ENCODE measurements around the gene VDAC2.
"Not testable (repeated sequence)": the region's sequence is repeated elsewhere in the genome, so short reads cannot be mapped to it uniquely, and the experiment has no call there.

Gene VDAC2

DNA sequence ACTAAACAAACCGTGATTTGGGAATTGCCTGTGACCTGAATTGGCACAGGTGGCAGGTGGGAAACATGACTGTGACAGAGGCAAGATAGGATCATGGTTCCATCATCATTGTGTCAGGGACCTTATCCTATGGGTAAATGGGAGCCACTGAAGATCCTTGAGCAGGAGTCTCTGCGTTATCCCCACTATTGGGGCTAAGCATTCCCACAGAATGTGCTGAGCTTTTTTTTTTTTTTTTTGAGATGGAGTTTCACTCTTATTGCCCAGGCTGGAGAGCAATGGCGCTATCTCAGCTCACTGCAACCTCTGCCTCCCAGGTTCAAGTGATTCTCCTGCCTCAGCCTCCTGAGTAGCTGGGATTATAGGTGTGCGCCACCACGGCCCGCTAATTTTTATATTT lies 10.6 kb upstream of the VDAC2 start:
- not testable (repeated sequence) for DNase-seq (ENCODE audit: low read depth in 2 of 2)

DNA sequence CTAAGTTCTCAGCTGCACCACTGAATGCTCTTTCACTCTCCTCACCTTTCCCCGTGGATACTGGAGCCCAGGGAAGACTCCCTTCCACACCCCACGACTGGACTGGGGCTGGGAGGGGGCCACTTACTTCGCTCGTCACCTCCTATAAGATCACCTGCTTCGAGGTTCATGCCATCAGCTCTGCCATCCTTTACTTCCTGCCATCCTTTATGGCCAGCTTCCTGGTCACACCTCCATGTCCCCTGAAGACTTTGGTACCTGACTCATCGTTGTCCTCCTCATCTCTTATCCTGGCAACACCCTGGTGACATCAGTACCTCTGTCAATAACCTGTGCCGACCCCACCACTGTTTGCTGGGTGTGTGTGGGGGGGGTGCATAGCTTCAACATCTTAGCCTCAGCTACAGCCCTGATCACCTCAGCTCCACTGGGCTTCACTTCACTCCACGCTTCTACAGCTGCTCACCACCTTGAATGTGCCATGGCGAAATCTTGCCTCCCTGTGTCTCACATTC lies 8.7 kb upstream of the VDAC2 start:
- no peak for DNase-seq (ENCODE audit: low read depth in 2 of 2)

DNA sequence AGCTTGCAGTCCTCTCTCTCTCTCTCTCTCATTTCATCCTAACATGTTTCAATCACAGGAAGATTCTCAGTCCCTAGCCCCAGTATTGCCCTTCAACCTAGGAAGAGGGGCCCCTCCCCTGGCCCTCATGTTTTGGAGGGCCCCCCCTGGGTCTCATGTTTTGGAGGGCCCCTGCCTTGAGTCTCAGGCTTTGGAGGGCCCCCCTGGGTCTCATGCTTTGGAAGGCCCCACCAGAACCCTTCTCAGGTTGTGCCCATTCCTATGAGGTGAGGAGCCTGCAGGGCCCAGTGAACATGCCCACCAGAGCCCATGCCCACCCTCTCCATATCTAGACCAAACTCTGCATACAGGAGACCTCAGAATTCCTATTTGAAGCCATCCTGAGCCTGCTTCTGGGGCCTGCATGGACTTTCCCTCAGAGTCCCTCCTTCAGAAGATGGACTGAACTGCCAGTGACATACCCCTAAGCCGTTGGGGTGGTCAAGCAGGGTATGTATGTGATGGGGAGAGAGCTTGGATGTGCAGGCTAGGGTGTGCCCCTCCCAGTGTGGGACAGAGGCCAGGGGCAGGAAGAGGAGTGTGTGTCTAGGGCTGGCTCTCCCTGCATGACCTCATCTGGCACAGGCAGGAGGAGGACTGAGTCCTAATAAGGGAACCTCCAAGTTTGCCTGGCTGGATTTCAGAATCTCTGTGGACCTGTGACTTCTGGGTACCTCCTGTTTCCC lies 8.1 kb upstream of the VDAC2 start:
- no peak for DNase-seq (ENCODE audit: low read depth in 2 of 2)

DNA sequence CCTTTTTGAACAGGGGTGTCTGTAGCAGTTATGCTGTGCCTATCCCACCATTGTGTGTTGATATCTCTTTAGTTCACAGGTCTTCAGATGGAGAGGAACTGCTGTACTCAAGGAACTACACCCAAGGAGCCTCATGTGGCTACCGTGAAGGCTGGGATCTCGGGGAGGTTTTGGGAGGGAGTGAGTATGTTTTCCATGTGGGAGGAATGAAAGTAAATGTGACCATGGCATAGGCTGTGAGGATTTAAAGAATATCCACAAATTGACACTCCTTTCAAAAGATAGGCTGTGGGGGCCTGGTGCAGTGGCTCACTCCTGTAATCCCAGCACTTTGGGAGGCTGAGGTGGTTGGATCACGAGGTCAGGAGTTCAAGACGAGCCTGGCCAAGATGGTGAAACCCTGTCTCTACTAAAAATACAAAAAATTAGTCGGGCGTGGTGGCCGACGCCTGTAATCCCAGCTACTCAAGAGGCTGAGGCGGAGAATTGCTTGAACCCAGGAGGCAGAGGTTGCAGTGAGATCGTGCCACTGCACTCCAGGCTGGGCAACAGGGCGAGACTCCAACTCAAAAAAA lies 7.5 kb upstream of the VDAC2 start:
- not testable (repeated sequence) for DNase-seq (ENCODE audit: low read depth in 2 of 2)

DNA sequence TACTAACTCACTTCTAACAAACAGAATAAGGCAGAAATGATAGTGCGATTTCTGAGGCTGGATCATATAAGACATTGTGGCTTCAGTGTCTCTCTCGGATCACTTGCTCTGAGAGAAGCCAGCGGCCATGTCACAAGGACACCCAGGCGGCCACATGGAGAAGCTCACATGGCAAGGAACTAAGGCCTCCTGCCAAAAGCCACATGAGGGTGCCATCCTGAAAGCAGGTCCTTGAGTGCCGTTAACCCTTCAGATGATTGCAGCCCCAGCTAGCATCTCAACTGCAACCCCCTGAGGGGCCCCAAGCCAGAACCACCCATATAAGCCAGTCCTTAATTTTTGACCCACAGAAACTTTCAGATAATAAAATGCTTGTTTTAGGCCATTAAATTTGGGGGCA lies 6.9 kb upstream of the VDAC2 start:
- no peak for DNase-seq (ENCODE audit: low read depth in 2 of 2)

DNA sequence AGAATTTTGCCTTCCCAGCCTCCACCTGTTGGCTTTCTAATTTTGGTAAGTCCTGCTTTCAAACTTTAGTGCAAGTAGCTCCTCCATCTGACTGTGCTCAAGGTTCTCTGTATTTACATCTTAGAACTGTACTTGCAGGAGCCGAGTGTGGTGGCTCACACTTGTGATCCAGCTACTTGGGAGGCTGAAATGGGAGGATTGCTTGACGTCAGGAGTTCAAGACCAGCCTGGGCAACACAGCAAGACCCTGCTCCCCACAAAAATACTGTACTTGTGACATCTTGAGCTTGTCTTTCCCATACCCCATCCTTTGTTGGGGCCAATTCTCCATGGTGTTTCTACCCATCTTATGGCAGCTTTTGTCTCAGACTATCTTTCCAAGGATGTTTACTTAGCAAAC lies 4.7 kb upstream of the VDAC2 start:
- DNase-seq (ENCODE audit: low read depth in 2 of 2) = no peak

DNA sequence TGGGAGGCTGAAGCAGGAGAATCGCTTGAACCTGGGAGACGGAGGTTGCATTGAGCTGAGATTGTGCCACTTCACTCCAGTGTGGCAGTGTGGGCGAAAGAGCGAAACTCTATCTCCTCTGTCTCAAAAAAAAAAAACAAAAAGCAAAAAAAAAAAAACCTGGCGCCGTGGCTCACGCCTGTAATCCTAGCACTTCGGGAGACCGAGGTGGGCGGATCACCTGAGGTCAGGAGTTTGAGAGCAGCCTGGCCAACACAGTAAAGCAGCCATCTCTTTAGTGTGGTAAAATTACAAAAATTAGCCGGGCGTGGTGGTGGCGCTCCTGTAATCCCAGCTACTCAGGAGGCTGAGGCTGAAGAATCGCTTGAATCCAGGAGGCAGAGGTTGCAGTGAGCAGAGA lies 4.0 kb upstream of the VDAC2 start:
- not testable (repeated sequence) for DNase-seq (ENCODE audit: low read depth in 2 of 2)

DNA sequence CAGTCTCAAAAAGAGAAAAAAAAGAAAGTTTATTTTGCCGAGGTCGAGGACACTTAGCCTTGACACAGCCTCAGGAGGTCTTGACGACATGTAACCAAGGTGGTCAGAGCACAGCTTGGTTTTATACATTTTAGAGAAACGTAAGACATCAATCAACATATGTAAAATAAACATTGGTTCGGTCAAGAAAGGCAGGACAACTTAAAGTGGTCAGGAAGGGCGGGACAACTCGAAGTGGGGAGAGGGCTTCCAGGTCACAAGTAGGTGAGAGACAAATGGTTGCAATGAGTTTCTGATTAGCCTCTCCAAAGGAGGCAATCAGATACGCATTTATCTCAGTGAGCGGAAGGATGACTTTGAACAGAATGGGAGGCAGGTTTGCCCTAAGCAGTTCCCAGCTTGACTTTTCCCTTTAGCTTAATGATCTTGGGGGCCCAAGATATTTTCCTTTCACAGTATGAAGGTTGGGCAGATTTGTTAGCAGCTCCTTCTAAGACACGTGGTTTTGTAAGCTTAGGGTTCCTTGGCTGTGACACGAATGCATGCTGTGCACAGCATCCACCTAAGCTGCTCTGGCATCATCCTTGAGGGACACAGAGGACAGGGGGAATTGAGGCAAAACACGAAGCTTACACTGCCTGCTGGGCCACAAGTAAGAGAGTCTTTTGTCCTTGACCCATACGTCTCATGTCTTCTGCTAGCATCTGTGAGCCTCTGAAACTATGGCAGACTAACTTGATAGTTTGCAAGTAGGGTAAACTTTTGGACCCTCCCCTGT lies 3.3 kb upstream of the VDAC2 start:
- DNase-seq (ENCODE audit: low read depth in 2 of 2) = no peak

DNA sequence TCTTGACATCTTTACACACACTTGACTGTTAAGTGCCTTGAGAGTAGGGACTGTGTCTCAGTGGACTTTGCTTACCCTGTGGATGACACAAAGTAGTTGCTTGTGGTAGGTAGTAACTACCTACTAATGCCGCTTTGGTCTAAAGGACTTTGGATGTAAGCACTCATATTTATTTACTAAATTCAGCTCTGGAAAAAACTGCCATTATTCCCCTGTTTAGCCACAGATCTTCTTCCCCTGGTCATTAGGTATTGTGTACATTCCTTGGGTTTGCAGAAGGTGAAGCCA lies 2.8 kb upstream of the VDAC2 start:
- DNase-seq (ENCODE audit: low read depth in 2 of 2) = no peak

DNA sequence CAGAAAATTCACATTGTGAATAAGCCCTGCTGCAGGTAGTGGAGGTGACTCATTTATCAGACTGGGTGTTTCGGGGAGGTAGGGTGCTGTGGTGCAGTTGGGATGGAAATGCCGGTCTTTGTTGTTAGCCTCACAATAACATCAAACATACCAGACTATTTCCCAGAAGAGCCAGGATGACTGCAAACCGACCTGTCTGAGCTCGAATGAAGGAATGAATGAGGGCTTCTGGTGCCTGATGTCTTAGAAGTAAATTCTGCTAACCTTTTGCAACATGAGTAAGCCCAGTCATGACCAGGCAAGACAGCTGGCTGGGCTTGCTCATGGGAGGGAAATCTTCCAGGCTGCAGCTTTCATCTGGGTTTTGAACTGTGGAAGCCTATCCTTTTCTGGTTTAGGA lies 2.4 kb upstream of the VDAC2 start:
- DNase-seq (ENCODE audit: low read depth in 2 of 2) = no peak

DNA sequence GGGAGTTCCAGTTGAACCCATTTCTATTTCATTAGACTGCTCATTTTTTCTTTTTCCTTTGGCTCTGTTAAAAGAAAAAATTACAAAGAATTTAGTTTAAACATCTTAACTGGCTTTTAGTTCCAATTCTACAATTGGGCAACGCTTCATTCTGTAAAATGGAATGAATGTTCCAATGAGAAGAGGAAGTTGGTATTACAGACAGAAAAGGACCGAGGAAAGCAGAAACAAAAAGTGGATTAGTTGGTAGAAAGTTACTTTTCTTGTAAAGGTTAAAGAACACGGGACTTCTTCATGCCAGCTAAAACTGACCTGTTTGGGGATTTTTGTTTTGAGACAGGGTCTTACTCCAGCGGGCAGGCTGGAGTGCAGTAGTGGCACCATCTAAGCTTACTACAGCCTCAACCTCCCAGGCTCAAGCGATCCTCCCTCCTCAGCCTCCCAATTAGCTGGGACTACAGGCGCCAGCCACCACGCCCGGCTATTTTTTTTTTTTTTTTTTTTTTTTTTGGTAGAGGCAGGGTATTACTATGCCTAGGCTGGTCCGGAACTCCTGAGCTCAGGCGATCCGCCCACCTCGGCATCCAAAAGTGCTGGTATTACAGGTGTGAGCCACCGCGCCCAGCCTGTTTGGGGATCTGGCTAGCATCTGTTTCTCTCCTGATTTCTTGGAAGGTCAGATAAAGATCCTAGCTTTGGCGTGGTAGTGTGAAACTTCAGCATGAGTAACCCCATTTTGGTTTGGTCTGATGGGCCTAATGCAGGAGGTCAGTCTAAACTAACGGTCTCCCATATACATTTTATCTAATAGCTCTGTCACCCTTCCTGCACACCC lies 1.3 kb upstream of the VDAC2 start:
- DNase-seq (ENCODE audit: low read depth in 2 of 2) = peak in 1 of 2 donors; percentile 15

DNA sequence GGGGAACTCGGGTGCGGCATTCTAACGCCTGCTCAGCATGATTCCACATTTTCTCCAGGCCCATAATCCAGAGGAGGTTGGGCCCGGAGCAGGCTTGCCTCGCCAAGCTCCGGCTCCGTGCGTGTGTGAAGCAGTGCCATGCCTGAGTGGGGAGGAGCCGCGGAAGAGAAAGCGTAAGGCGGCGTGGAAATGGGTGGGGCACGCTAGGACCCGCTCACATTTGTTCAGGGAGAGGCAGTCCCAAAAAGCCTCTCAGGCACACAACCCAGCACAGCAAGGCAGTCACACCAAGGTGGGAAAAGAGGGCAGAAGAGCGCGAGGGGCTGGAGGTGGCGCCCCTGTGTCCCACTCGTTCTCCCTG lies 695 bp upstream of the VDAC2 start:
- peak; percentile 53 to 64 for DNase-seq (ENCODE audit: low read depth in 2 of 2)

DNA sequence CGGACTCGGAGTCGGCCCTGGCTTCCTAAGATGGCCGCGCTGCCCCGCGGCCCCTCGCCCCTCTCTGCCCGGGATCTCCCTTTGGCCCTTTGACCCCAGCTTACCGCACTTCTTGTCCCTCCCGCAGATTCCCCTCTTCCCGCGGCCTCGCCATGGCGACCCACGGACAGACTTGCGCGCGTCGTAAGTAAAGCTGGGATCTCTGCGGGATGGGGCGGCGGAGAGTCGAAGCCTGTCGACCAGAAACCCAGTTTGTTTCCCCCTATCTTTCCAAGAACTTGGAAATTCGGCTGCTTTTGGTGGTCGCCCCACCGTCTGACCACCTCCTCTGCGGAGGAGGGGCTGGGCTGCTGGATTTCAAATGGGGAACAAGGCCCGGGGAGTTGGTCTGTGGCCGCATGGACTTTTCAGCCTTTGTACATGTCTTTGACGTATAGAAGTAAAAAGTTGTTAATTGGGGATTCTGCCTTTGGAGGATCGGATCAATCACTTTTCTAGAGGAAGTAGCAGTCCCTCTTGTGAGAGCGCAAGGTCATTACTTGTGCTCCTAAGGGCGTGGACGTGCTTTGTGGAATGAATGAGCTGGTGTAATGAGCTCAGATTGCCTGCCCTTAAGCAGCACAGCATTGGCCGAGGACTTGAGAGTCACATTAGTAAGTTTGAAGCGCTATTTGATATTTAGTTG lies 553 bp downstream of the VDAC2 start:
- DNase-seq (ENCODE audit: low read depth in 2 of 2) = peak in 1 of 2 donors; percentile 4

DNA sequence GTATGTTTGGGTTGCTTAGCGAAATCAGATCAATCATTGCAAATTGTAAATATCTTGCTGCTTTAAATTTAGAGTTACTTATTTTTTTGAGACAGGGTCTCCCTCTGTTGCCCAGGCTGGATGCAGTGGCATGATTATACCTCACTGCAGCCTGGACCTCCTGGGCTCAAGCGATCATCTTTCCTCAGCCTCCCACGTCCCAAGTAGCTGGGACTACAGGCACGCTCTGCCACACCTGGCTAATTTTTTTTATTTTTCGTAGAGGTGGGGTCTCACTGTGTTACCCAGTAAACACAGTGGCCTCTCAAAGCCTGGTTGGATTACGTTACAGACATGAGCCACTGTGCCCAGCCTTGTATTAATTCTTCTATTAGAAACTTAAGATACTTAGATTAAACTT lies 1.7 kb downstream of the VDAC2 start:
- DNase-seq (ENCODE audit: low read depth in 2 of 2) = no peak

DNA sequence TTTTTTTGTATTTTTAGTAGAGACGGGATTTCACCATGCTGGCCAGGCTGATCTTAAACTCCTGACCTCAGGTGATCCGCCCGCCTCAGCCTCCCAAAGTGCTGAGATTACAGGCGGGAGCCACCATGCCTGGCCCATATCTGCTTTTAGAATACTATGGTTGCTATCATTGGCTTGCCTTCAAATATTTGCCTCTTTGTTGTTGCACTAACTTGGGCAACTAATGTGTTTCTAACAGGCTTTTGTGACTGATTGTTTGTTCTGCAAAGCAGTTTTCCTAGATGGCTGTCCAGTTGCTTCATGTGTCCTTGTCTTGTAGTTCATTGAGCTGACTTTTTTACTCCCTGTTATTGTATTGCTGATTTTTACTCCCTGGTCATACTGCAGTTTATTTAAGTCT lies 9.7 kb downstream of the VDAC2 start:
- DNase-seq (ENCODE audit: low read depth in 2 of 2) = no peak

DNA sequence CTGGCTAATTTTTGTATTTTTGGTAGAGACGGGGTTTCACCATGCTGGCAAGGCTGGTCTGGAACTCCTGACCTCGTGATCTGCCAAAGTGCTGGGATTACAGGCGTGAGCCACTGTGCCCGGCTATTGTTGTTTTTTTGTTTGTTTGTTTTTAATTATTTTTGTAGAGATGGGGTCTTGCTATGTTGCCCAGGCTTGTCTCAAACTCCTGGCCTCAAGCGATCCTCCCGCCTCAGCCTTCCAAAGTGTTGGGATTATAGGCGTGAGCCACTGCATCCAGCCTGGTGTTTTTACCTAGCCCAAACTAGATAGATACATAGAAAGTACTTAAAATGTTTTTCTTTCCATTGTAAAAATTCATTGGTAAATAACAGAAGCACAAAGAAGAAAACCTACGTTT lies 10.9 kb downstream of the VDAC2 start:
- DNase-seq (ENCODE audit: low read depth in 2 of 2) = not testable (repeated sequence)

DNA sequence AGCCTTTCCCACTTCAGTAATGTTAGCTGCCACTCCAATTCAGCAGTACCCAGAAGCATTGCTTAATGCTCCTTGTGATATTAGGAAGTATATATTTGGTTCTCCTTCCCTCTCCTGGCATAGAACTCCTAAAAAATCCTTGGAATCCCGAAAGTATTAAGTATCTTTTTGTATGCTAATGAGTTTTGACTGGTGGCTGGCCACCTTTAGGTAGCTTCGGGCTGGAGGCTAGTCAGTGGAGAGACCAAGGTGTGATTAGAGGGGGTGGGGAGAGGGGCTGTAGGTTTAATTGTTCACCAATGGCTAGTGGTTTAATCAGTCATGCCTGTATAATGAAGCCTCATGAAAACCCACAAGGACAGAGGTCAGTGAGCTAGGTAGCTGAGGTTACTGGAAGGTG lies 12.9 kb downstream of the VDAC2 start:
- DNase-seq (ENCODE audit: low read depth in 2 of 2) = no peak

DNA sequence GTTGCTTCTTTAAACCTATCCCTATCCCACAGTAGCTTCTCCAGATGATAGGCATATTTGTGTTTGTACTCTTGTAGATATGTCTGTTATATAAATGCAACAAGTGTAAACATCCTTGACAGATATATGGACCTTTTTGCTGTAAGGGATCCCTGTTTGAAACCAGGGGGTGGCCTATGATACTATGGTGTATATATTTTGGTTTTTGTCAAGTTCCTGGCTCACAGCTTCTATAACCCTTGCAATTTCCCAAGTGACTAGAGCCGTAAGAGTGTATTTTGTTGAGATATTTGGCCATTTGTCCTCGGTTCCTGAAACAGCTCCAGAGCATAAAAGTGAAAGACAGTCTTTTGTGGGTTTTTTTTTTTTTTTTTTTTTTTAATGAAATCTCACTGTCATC lies 15.5 kb downstream of the VDAC2 start:
- DNase-seq (ENCODE audit: low read depth in 2 of 2) = no peak

DNA sequence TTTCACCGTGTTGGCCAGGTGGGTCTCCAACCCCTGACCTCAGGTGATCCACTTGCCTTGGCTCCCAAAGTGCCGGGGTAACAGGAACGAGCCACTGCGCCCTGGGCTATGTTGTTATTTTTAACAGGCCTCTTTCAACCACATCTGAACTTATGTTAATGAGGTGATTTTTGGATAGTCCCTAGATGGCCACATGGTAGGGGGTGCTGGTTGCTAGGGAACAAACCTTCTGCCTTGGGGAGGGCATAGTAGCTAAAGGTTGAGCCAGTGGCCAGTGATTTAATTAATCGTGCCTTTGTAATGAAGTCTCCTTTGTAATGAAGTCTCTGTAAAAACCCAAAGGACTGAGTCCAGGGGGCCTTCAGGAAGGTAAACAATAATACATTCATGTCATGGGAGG lies 16.1 kb downstream of the VDAC2 start:
- DNase-seq (ENCODE audit: low read depth in 2 of 2) = no peak

DNA sequence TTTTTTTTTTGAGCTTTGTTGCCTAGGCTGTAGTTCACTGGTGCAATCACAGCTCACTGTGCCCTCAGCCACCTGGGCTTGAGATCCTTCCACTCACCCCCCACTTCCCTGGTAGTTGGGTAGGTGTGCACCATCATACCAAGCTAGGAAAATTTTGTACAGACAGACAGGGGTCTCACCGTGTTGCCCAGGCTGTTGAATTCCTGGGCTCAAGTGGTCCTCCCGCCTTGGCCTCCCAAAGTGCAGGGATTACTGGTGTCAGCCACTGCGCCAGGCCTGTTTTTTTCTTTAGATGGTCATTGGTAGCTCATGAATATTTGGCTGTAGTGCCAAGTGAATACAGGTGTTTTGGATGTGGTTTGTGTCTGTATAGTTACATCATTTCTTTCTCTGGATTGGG lies 17.7 kb downstream of the VDAC2 start:
- no peak for DNase-seq (ENCODE audit: low read depth in 2 of 2)

DNA sequence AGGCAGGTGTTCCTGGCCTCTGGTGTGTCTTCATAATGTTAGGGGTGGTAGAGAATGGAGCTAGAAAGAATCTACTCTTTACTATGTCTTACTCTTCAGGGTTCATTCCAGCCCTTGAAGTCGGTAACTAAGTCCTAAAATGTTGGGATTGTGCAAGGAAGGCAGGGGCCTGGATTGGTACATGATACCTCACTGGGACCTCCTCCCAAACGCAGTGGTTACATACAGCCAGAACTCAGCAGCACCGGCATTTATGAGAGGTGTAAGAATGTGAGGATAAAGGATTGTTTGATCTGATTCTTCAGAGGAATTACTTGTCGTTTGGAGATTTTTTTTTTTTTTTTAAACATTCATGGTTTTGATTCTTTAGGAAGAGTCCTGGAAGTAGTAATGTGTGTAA lies 18.2 kb downstream of the VDAC2 start:
- DNase-seq (ENCODE audit: low read depth in 2 of 2) = no peak

DNA sequence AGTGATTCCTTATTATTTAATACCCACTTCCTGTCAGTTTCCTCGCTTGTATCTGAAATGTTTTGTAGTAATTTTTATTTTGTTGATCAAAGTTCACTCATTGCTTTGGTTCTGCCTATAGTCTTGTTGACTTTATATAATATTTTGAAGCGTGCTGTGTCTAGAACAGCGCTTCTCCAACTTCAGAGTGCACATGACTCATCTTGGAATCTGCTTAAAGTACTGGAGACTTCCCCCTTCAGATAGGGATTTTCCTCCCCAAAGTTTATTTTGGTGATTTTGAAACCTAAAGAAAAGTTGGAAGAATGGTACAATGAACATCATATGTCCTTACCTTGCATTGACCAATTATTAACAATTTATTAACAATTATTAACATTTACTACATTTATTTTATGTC lies 19.4 kb downstream of the VDAC2 start:
- DNase-seq (ENCODE audit: low read depth in 2 of 2) = no peak
